K562 (cell line): ENCODE measurements around the gene MTF1. TPM values are rescaled to one million over a fixed set of nuclear protein-coding genes. Genes with fewer than 3 reads are reported as not detected.

Experiments
- CBX1 ChIP-seq: sonication (generic); IDR thresholded peaks from 2 replicates; pipeline ENCODE4 v1.6.1; 2016; ENCODE audit warnings: antibody characterized with exemption, low read depth, mild to moderate bottlenecking
- CCNT2 ChIP-seq: IDR thresholded peaks from 2 replicates; pipeline ENCODE4 v1.6.1; 2011; ENCODE audit warnings: borderline replicate concordance, low read depth, mild to moderate bottlenecking, moderate library complexity, mixed read lengths, low read length; ENCODE audit not compliant: insufficient read length; ENCODE audit errors: extremely low read depth
- CHD2 ChIP-seq: IDR thresholded peaks from 2 replicates; pipeline ENCODE4 v1.6.1; 2011; ENCODE audit warnings: low read depth, low read length
- COPS2 ChIP-seq: fragments of 450-650 bp; conservative IDR thresholded peaks from 2 replicates; pipeline ENCODE4 v1.6.1; 2016; ENCODE audit warnings: mild to moderate bottlenecking, moderate library complexity
- DACH1 ChIP-seq: fragments of 450-650 bp; IDR thresholded peaks from 2 replicates; pipeline ENCODE4 v1.6.1; 2018; ENCODE audit not compliant: partially characterized antibody
- DLX4 ChIP-seq: fragments of 250-450 bp; sonication (Bioruptor Pico); IDR thresholded peaks from 2 replicates; pipeline ENCODE4 v1.6.1; 2021; ENCODE audit warnings: mild to moderate bottlenecking
- HBP1 ChIP-seq: fragments of 450-650 bp; formaldehyde crosslinking; IDR thresholded peaks from 2 replicates; pipeline ENCODE4 v1.4.0; 2022; ENCODE audit warnings: missing genetic modification characterization
- HLTF ChIP-seq: fragments of 450-650 bp; IDR thresholded peaks from 2 replicates; pipeline ENCODE4 v1.6.1; 2016
- HNRNPH1 ChIP-seq: fragments of 200-400 bp; formaldehyde crosslinking; optimal IDR thresholded peaks from 2 replicates; pipeline ENCODE3; 2017; ENCODE audit warnings: low read depth, mild to moderate bottlenecking, low read length, moderate library complexity
- IFI16 ChIP-seq: fragments of 250-450 bp; sonication (Bioruptor Pico); IDR thresholded peaks from 2 replicates; pipeline ENCODE4 v2.1.2; 2022; ENCODE audit warnings: mild to moderate bottlenecking, inconsistent platforms
- MTF1 ChIP-seq: fragments of 250-450 bp; sonication (Bioruptor Pico); IDR thresholded peaks from 2 replicates; pipeline ENCODE4 v1.9.0; 2021; ENCODE audit warnings: moderate library complexity, mild to moderate bottlenecking, inconsistent platforms, borderline replicate concordance
- RBM22 ChIP-seq: fragments of 200-400 bp; formaldehyde crosslinking; IDR thresholded peaks from 2 replicates; pipeline ENCODE4 v1.6.1; 2018; ENCODE audit warnings: low read length, low read depth; ENCODE audit not compliant: poor library complexity, severe bottlenecking
- RFX7 ChIP-seq: fragments of 250-450 bp; sonication (Bioruptor Pico); IDR thresholded peaks from 2 replicates; pipeline ENCODE4 v1.5.1; 2021; ENCODE audit warnings: mild to moderate bottlenecking
- SAFB ChIP-seq: fragments of 200-400 bp; formaldehyde crosslinking; IDR thresholded peaks from 2 replicates; pipeline ENCODE4 v1.6.1; 2017; ENCODE audit warnings: low read depth, low read length, borderline replicate concordance
- SAP30 ChIP-seq: fragments of 200-600 bp; sonication (generic); IDR thresholded peaks from 2 replicates; pipeline ENCODE4 v1.6.1; 2012; ENCODE audit warnings: borderline replicate concordance, low read depth, mild to moderate bottlenecking, moderate library complexity, low read length, control low read depth, inconsistent platforms; ENCODE audit not compliant: insufficient read depth, poor library complexity, severe bottlenecking
- SETDB1 ChIP-seq: IDR thresholded peaks from one replicate; pipeline ENCODE4 v1.6.1; 2012; ENCODE audit warnings: low read length, control low read depth, inconsistent platforms
- SIX5 ChIP-seq, 2 experiments: IDR thresholded peaks; 2 replicates each; pipeline ENCODE4 v1.6.1; 2011; ENCODE audit warnings: low read length in 2 of 2, borderline replicate concordance in 1 of 2, low read depth in 1 of 2, mild to moderate bottlenecking in 1 of 2, moderate library complexity in 1 of 2; ENCODE audit not compliant: insufficient read depth in 1 of 2
- SOX6 ChIP-seq: fragments of 450-650 bp; IDR thresholded peaks from 2 replicates; pipeline ENCODE4 v1.6.1; 2014; ENCODE audit warnings: mild to moderate bottlenecking
- SP2 ChIP-seq: IDR thresholded peaks from 2 replicates; pipeline ENCODE4 v1.6.1; 2011; ENCODE audit warnings: mild to moderate bottlenecking, low read depth, low read length, moderate library complexity; ENCODE audit not compliant: poor library complexity, severe bottlenecking; ENCODE audit errors: extremely low read depth
- TAL1 ChIP-seq: fragments of 450-650 bp; IDR thresholded peaks from 2 replicates; pipeline ENCODE4 v1.6.1; 2016; ENCODE audit warnings: mild to moderate bottlenecking
- THRAP3 ChIP-seq: fragments of 450-650 bp; IDR thresholded peaks from 2 replicates; pipeline ENCODE4 v1.6.1; 2016; ENCODE audit warnings: mild to moderate bottlenecking, inconsistent platforms, borderline replicate concordance
- VEZF1 ChIP-seq: fragments of 200-800 bp; sonication (Bioruptor generic); IDR thresholded peaks from 2 replicates; pipeline ENCODE4 v1.6.1; 2017; ENCODE audit warnings: missing genetic modification characterization, missing compliant biosample characterization
- XRCC5 ChIP-seq: fragments of 200-400 bp; formaldehyde crosslinking; IDR thresholded peaks from 2 replicates; pipeline ENCODE4 v1.6.1; 2017; ENCODE audit warnings: low read depth, mild to moderate bottlenecking, low read length
- ZBTB1 ChIP-seq: sonication (generic); formaldehyde crosslinking; IDR thresholded peaks from 2 replicates; pipeline ENCODE4 v1.8.1; 2023; ENCODE audit warnings: missing genetic modification reagents, low read depth, mild to moderate bottlenecking, borderline replicate concordance
- ZKSCAN8 ChIP-seq: fragments of 200-800 bp; sonication (Bioruptor generic); IDR thresholded peaks from 2 replicates; pipeline ENCODE4 v1.6.1; 2016; ENCODE audit warnings: missing genetic modification characterization, missing compliant biosample characterization
- ZNF707 ChIP-seq: fragments of 250-450 bp; sonication (Bioruptor Pico); conservative IDR thresholded peaks from 2 replicates; pipeline ENCODE4 v1.8.0; 2022; ENCODE audit warnings: inconsistent platforms, mild to moderate bottlenecking, moderate library complexity
- ZNF79 ChIP-seq: fragments of 250-450 bp; sonication (Bioruptor Pico); IDR thresholded peaks from 2 replicates; pipeline ENCODE4 v1.4.0; 2020; ENCODE audit warnings: low read depth, mild to moderate bottlenecking, moderate library complexity
- polyA plus RNA-seq, 8 experiments: library from polyadenylated mRNA; depleted of rRNA in 4 of 8; stranded (reverse) in 5 of 8; unstranded in 3 of 8; fragments of >200 nt; fragmentation: Nextera tagmentation in 2 of 8; fragmentation: Illumina TruSeq in 1 of 8; extraction: Ambion mirVana in 2 of 8; extraction: Trizol in 1 of 8; gene quantifications; 2 replicates each; pipeline versions ENCODE4 v1.2.1 to v1.2.3, GENCODE V29; 2011 to 2014; ENCODE audit warnings: inconsistent platforms in 1 of 8, missing spikeins in 1 of 8
- total RNA-seq, 7 experiments: library from RNA; depleted of rRNA in 6 of 7; stranded (reverse); fragments of >200 nt in 6 of 7; fragmentation: Illumina TruSeq in 2 of 7; extraction: Trizol in 2 of 7; gene quantifications; 2 replicates each; pipeline versions ENCODE4 v1.2.1 to v1.2.3, GENCODE V29; 2011 to 2021; ENCODE audit warnings: low replicate concordance in 1 of 7

The MTF1 gene
- total and polyA plus RNA-seq, 9 of the 15 experiments (the other 6 are each of a cell fraction or from before 2014, with no cell fraction given): 1.1 to 12.2 (median 4.3) TPM

GRCh38 chr1:37795340-37796125, 63.9 kb downstream of the MTF1 start (continued):
- TF ChIP-seq DLX4 (CRISPR knock-in tag) (no peak), HBP1 (CRISPR knock-in tag) (no peak), RBM22 (no peak), IFI16 (CRISPR knock-in tag) (no peak), ZBTB1 (CRISPR knock-in tag) (peak; percentile 70), SIX5 (IDR thresholded peaks at IDR 0.05; ENCODE audit: borderline replicate concordance in 1 of 2, insufficient read depth in 1 of 2, low read depth in 1 of 2, low read length in 2 of 2) (no peak), DACH1 (no peak), XRCC5 (peak; percentile 93; the same call in 1 of the 2 replicates), TAL1 (no peak), SAFB (no peak), ZKSCAN8 (CRISPR knock-in tag) (no peak), SP2 (no peak), THRAP3 (no peak), CHD2 (no peak), CCNT2 (peak; percentile 35), VEZF1 (CRISPR knock-in tag) (peak; percentile 9; the same call in 1 of the 2 replicates), RFX7 (CRISPR knock-in tag) (no peak), HNRNPH1 (no peak), CBX1 (no peak), SETDB1 (no peak), MTF1 (CRISPR knock-in tag) (no peak), SAP30 (peak; percentile 89), ZNF79 (no peak), COPS2 (no peak), SOX6 (no peak), HLTF (no peak), ZNF707 (CRISPR knock-in tag) (no peak)
